GM19035 (cell line): Measurements from ENCODE around the gene GALNS.

Experiments used
- ATAC-seq: cut with Tn5 transposase; IDR thresholded peaks from one replicate; pipeline ENCODE4 v1.9.1; 2021; ENCODE audit not compliant: unreplicated experiment

The GALNS gene

GRCh38 chr16:88787579-88788314 is 69.0 kb downstream of the GALNS start:
- ATAC-seq: no peak

GRCh38 chr16:88785106-88785924 is 71.4 kb downstream of the GALNS start, which contains the start of gene PIEZO1:
PIEZO1 (minus strand) TSS chr16:88785220; CDS start chr16:88784964, 256 bp downstream.
- no peak for ATAC-seq

- no peak for ATAC-seq
These were observed 72.0 kb downstream of the GALNS start for GRCh38 chr16:88784856-88785105.

- no peak for ATAC-seq
These were observed 72.5 kb downstream of the GALNS start for GRCh38 chr16:88784074-88784855.

- ATAC-seq: no peak
These were observed 73.2 kb downstream of the GALNS start for GRCh38 chr16:88783391-88784073.

- ATAC-seq: no peak
These were observed 74.0 kb downstream of the GALNS start for GRCh38 chr16:88782454-88783390.

GRCh38 chr16:88781140-88782077 is 75.3 kb downstream of the GALNS start:
- ATAC-seq: no peak

- no peak for ATAC-seq
These were observed 76.3 kb downstream of the GALNS start for GRCh38 chr16:88780142-88781062.

- no peak for ATAC-seq
These were observed 77.2 kb downstream of the GALNS start for GRCh38 chr16:88779406-88780141.

- ATAC-seq: no peak
These were observed 78.1 kb downstream of the GALNS start for GRCh38 chr16:88778541-88779065.

GRCh38 chr16:88778271-88778525 is 78.5 kb downstream of the GALNS start:
- no peak for ATAC-seq

GRCh38 chr16:88777471-88778270 is 79.1 kb downstream of the GALNS start:
- ATAC-seq: no peak

GRCh38 chr16:88775825-88776224 is 80.9 kb downstream of the GALNS start:
- ATAC-seq: no peak

- no peak for ATAC-seq
These were observed 82.0 kb downstream of the GALNS start for GRCh38 chr16:88774544-88775393.

- ATAC-seq: no peak
These were observed 82.9 kb downstream of the GALNS start for GRCh38 chr16:88773812-88774291.
